Osteoblast (primary cell): ENCODE data around the gene ELOVL1. TPM values are rescaled to one million over a fixed set of nuclear protein-coding genes. Genes with fewer than 3 reads are reported as not detected.
"Not testable (repeated sequence)": the region's sequence is repeated elsewhere in the genome, so short reads cannot be mapped to it uniquely, and the experiment has no call there.

ENCODE experiments used
- DNase-seq: peaks from one replicate; pipeline ENCODE4 v3.0.0; 2011; ENCODE audit warnings: low spot score, mixed read lengths; ENCODE audit not compliant: insufficient read length; ENCODE audit errors: missing footprints
- H2AFZ ChIP-seq: 2 replicates; pipeline ENCODE4 v1.6.0; 2011; ENCODE audit warnings: mild to moderate bottlenecking, low read length
- H3K27ac ChIP-seq: 2 replicates; pipeline ENCODE4 v1.5.1; 2011; ENCODE audit warnings: mild to moderate bottlenecking, low read depth, low read length, moderate library complexity
- H3K27me3 ChIP-seq: 2 replicates; pipeline ENCODE4 v1.6.0; 2012; ENCODE audit warnings: mild to moderate bottlenecking, control low read depth, inconsistent platforms, low read length, moderate library complexity; ENCODE audit not compliant: insufficient read depth
- H3K36me3 ChIP-seq: 2 replicates; pipeline ENCODE4 v1.5.1; 2011; ENCODE audit warnings: mild to moderate bottlenecking, low read length, control low read depth, moderate library complexity; ENCODE audit not compliant: insufficient read depth
- H3K4me1 ChIP-seq: 2 replicates; pipeline ENCODE4 v1.5.1; 2011; ENCODE audit warnings: mild to moderate bottlenecking, low read length, control low read depth, moderate library complexity; ENCODE audit not compliant: insufficient read depth
- H3K4me2 ChIP-seq: 2 replicates; pipeline ENCODE4 v1.6.0; 2011; ENCODE audit warnings: mild to moderate bottlenecking, low read length; ENCODE audit not compliant: insufficient read depth
- H3K4me3 ChIP-seq: fragments of 200-600 bp; sonication (generic); 3 replicates; pipeline ENCODE4 v1.5.1; 2012; ENCODE audit warnings: mild to moderate bottlenecking, low read length, inconsistent platforms; ENCODE audit not compliant: insufficient read depth
- H3K79me2 ChIP-seq: 2 replicates; pipeline ENCODE4 v1.6.0; 2012; ENCODE audit warnings: mild to moderate bottlenecking, low read length, control low read depth, inconsistent platforms; ENCODE audit not compliant: insufficient read depth
- H3K9me3 ChIP-seq: 2 replicates; pipeline ENCODE4 v1.5.1; 2011; ENCODE audit warnings: low read depth, low read length, control low read depth
- H4K20me1 ChIP-seq: 2 replicates; pipeline ENCODE4 v1.6.0; 2012; ENCODE audit warnings: mild to moderate bottlenecking, low read length, control low read depth; ENCODE audit not compliant: insufficient read depth
- total RNA-seq: library from RNA; depleted of rRNA; stranded (reverse); fragments of >200 nt; gene quantifications from 2 replicates; pipeline ENCODE4 v1.2.3, GENCODE V29; 2012
- TF ChIP-seq, protein P1 (sequence below): IDR thresholded peaks from 2 replicates; pipeline ENCODE4 v1.5.1; 2011; ENCODE audit warnings: mild to moderate bottlenecking, low read depth, low read length, moderate library complexity; ENCODE audit errors: extremely low read depth

Gene ELOVL1
- total RNA-seq, 1 donor: 36.9 TPM

DNA sequence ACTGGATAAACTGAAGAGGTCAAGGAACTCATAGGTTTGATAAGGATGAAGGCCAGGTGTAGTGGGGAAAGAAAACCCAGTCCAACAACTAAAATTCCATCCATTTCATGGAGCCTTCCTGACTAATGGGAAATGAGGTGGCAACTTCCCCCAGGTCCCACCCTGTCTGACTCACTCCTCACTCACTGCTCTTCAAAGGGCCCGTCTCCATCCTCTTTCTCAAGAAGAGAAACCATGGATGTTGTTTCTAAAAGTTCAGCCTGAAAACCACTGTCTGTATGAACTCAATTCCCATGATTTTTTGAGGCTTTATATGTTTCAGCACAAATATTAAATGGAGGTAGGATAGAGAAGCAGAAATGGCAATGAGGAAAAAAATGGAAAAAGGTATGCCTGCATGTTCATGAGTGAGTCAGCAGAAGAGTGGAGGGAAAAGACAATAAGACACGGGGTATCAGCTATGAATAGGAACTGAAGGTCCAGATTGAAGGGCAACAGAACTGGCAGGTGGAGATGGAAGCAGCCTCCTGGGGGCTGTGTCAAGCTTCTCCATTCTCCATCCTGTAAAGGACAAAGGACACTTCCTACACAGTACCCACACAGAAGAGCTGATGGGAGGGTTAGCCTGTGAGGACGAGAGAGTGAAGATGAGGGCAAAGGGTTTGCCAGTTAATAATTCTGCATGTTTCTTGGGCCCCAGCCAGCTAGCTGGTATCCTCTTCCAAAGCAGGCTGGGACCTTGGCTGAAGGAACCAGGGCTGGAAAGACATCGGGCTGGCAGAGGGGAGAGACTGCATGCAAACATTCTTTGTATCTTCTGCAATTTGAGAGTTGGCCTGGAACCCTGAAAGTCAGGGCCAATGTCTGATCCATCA is 5.5 kb upstream of the ELOVL1 start:
- Histone ChIP-seq H3K36me3 (peaks cover 4% of the 10 kb centered on the region), H2AFZ (peak overlapping the region; percentile 60), H3K4me1 (peaks cover 29% of the 10 kb centered on the region), H3K9me3 (no peaks in the 10 kb centered on the region), H3K4me3 (no peak overlapping the region), H3K79me2 (peaks cover 16% of the 10 kb centered on the region), H3K27ac (peak overlapping the region; percentile 86), H4K20me1 (no peaks in the 10 kb centered on the region), H3K4me2 (peak overlapping the region; percentile 52), H3K27me3 (no peaks in the 10 kb centered on the region)
- TF ChIP-seq, protein P1, sequence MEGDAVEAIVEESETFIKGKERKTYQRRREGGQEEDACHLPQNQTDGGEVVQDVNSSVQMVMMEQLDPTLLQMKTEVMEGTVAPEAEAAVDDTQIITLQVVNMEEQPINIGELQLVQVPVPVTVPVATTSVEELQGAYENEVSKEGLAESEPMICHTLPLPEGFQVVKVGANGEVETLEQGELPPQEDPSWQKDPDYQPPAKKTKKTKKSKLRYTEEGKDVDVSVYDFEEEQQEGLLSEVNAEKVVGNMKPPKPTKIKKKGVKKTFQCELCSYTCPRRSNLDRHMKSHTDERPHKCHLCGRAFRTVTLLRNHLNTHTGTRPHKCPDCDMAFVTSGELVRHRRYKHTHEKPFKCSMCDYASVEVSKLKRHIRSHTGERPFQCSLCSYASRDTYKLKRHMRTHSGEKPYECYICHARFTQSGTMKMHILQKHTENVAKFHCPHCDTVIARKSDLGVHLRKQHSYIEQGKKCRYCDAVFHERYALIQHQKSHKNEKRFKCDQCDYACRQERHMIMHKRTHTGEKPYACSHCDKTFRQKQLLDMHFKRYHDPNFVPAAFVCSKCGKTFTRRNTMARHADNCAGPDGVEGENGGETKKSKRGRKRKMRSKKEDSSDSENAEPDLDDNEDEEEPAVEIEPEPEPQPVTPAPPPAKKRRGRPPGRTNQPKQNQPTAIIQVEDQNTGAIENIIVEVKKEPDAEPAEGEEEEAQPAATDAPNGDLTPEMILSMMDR: no peak
- peak; percentile 95 for DNase-seq

DNA sequence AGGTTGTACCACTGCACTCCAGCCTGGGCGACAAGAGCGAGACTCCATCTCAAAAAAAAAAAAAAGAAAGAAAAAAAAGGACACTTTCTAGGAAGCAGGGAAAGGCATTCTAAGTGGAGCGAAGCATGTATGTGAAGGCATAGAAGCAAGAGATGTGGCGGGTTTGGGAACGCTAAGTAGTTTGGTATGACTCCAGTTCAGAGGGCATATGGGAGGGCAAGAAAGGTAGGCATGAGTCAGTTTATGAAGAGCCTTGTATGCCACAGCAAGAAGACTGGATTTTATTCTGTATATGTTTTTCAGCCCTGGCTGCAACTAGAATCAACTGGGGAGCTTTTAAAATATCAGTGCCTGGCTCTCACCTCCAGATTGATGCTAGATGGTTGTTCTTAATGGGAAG is 4.4 kb upstream of the ELOVL1 start:
- Histone ChIP-seq H3K27ac (peak overlapping the region; percentile 86), H3K4me1 (peaks cover 31% of the 10 kb centered on the region), H2AFZ (no peak overlapping the region), H3K27me3 (no peaks in the 10 kb centered on the region), H3K79me2 (peaks cover 24% of the 10 kb centered on the region), H3K36me3 (peaks cover 4% of the 10 kb centered on the region), H4K20me1 (no peaks in the 10 kb centered on the region), H3K9me3 (no peaks in the 10 kb centered on the region), H3K4me2 (no peak overlapping the region), H3K4me3 (no peak overlapping the region)
- TF ChIP-seq, protein P1: no peak
- DNase-seq: no peak

DNA sequence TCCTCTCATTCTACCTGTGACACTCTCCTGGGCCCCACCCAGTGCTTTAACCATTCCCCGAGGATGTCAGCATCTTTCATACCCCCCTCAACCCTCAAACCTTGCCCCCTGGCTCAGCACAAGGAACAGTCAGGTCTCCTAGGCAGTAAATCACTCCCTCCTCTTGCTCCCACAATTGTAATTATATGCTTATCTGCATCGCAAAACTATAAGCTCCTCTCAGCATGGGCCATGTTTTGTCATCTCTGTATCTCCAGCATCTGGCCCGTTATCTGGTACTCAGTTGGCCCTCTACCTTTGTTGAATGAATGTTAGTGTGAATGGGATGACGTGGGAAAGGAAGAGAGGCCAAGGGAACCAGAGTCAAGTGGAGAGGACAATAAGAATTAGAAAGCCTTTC is 2.8 kb upstream of the ELOVL1 start:
- Histone ChIP-seq H3K79me2 (peaks cover 40% of the 10 kb centered on the region), H4K20me1 (peaks cover 5% of the 10 kb centered on the region), H3K4me1 (peaks cover 37% of the 10 kb centered on the region), H3K4me3 (no peak overlapping the region), H3K9me3 (no peaks in the 10 kb centered on the region), H3K27me3 (no peaks in the 10 kb centered on the region), H3K4me2 (no peak overlapping the region), H2AFZ (no peak overlapping the region), H3K36me3 (peaks cover 4% of the 10 kb centered on the region), H3K27ac (no peak overlapping the region)
- TF ChIP-seq, protein P1: no peak
- no peak for DNase-seq

DNA sequence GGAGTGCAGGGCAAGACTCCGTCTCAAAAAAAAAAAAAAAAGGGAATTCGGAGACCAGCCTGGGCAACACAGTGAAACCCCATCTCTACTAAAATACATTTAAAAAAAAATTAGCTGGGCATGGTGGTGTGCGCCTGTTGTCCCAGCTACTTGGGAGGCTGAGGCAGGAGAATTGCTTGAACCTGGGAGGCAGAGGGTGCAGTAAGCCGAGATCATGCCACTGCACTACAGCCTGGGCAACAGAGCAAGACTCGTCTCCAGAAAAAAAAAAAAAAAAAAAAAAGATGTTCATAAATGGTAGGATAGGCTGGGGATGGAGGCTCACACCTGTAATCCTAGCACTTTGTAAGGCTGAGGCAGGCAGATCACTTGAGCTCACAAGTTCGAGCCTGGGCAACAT is 2.0 kb upstream of the ELOVL1 start:
- H3K9me3 ChIP-seq, H3K27me3 ChIP-seq, DNase-seq, H3K36me3 ChIP-seq, H4K20me1 ChIP-seq, H2AFZ ChIP-seq, H3K4me2 ChIP-seq, H3K27ac ChIP-seq, H3K4me3 ChIP-seq: not testable (repeated sequence)
- H3K79me2 ChIP-seq: peaks cover 48% of the 10 kb centered on the region
- H3K4me1 ChIP-seq: peaks cover 37% of the 10 kb centered on the region
